ENCODE measurements around the gene DRAM1.

GRCh38 chr12:101830367-101831325 is 46.7 kb upstream of the DRAM1 start, which contains the start of gene GNPTAB:
- no peak for TF ChIP-seq EZH2 (IDR thresholded peaks at IDR 0.05; ENCODE audit: borderline replicate concordance, insufficient read depth, low read depth, low read length, poor library complexity, severe bottlenecking)
- TF ChIP-seq CTCF (IDR thresholded peaks at IDR 0.05) = peak; percentile 68

All from B cell (primary cell).